Fibroblast of mammary gland (primary cell): ENCODE data around the gene TNP2.
"Not testable (repeated sequence)": the region's sequence is repeated elsewhere in the genome, so short reads cannot be mapped to it uniquely, and the experiment has no call there.

Source experiments
- DNase-seq: peaks from one replicate; pipeline ENCODE4 v3.0.0-alpha.2; 2010; ENCODE audit warnings: low read depth
- H3K4me3 ChIP-seq: 2 replicates; pipeline ENCODE4 v1.5.1; 2011; ENCODE audit warnings: low read depth, mild to moderate bottlenecking, low read length, moderate library complexity; ENCODE audit not compliant: control insufficient read depth
- TF ChIP-seq, protein P1 (sequence below): conservative IDR thresholded peaks from 2 replicates; pipeline ENCODE4 v1.5.1; 2011; ENCODE audit warnings: low read depth, low read length, inconsistent platforms; ENCODE audit not compliant: control insufficient read depth, insufficient read depth

TNP2 gene

DNA sequence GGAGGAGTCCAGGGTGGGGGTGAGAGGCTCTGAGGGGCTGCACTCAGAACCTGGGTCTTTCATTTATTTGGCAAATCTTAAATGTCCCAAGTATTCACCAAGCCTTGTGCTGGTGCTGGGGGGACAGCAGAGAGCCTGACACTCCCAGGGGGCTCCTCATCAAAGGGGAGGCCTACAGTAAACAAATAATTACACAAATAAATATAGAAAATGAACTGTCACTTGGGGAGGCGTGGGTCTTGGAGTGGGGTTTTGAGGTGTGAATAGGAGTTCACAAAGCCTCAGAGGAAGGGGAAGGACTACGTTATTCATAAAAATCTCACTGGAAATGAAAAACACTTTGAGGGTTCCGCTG lies 27.2 kb upstream of the TNP2 start:
- H3K4me3 ChIP-seq: no peak overlapping the region
- TF ChIP-seq, protein P1, sequence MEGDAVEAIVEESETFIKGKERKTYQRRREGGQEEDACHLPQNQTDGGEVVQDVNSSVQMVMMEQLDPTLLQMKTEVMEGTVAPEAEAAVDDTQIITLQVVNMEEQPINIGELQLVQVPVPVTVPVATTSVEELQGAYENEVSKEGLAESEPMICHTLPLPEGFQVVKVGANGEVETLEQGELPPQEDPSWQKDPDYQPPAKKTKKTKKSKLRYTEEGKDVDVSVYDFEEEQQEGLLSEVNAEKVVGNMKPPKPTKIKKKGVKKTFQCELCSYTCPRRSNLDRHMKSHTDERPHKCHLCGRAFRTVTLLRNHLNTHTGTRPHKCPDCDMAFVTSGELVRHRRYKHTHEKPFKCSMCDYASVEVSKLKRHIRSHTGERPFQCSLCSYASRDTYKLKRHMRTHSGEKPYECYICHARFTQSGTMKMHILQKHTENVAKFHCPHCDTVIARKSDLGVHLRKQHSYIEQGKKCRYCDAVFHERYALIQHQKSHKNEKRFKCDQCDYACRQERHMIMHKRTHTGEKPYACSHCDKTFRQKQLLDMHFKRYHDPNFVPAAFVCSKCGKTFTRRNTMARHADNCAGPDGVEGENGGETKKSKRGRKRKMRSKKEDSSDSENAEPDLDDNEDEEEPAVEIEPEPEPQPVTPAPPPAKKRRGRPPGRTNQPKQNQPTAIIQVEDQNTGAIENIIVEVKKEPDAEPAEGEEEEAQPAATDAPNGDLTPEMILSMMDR: no peak
- DNase-seq: no peak

DNA sequence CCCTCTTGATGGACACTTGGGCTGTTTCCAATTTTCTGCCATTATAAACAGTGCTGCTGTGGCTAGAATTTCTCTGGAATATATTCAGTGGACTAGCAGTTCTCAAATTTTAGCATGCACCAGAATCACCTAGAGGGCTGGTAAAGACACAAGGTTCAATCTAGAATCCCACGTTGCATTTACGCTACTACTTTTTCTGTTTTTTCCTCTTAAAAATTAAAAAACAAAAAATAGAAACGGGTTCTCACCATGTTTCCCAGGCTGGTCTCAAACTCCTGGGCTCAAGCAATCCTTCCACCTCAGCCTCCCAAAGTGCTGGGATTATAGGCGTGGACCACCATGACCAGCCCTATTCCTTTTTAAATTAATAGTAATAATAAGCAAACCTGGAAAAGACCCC lies 26.5 kb upstream of the TNP2 start:
- TF ChIP-seq, protein P1: no peak
- no peak for DNase-seq

DNA sequence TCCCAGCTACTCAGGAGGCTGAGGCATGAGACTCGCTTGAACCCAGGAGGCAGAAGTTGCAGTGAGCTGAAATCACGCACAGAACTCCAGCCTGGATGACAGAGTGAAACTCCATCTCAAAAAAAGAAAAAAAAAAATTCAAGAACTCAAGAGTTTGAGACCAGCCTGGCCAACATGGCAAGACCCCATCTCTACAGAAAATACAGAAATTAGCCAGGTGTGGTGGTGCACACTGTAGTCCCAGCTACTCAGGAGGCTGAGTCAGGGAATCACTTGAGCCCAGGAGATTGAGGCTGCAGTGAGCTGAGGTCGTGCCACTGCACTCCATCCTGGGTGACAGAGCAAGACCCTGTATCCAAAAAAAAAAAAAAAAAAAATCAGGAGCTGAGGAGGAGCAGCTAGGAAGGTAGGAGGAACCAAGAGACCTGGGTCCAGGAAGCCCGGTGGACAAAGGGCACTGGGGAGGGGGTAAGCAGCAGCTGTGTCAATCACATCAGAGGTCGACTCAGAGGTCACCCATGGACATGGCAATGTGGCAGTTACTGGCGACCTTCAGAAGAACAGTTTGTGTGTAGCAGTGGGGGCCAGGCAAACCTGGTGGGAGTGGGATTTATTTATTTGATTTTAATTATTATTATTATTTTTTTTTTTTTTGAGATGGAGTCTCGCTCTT lies 23.1 kb upstream of the TNP2 start:
- DNase-seq: no peak
- no peak overlapping the region for H3K4me3 ChIP-seq
- TF ChIP-seq, protein P1: no peak

More for the DNA sequence above, 26.5 kb upstream of the TNP2 start:
- no peak overlapping the region for H3K4me3 ChIP-seq

DNA sequence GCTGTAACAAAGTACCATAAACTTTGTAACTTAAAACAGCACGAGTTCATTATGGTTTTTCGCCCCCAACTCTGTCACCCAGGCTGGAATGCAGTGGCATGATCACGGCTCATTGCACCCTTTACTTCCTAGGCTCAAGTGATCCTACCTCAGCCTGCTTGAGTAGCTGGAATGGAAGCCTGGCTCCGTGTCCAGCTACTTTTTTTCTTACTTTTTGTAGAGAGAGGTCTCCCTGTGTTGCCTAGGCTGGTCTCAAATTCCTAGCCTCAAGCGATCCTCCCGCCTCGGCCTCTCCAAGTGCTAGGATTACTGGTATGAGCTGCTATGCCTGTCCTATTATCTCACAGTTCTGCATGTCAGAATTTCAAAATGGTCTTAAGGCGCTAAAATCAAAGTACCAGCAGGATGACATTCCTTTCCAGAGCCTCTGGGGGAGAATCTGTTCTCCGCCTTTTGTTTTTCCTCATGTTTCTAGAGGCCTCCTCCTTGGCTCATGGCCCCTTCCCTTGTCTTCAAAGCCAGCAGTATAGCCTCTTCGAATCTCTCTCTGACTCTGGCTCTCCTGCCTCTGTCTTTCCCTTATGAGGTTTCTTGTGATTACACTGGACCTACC lies 22.1 kb upstream of the TNP2 start:
- TF ChIP-seq, protein P1: no peak
- no peak for DNase-seq
- no peak overlapping the region for H3K4me3 ChIP-seq

DNA sequence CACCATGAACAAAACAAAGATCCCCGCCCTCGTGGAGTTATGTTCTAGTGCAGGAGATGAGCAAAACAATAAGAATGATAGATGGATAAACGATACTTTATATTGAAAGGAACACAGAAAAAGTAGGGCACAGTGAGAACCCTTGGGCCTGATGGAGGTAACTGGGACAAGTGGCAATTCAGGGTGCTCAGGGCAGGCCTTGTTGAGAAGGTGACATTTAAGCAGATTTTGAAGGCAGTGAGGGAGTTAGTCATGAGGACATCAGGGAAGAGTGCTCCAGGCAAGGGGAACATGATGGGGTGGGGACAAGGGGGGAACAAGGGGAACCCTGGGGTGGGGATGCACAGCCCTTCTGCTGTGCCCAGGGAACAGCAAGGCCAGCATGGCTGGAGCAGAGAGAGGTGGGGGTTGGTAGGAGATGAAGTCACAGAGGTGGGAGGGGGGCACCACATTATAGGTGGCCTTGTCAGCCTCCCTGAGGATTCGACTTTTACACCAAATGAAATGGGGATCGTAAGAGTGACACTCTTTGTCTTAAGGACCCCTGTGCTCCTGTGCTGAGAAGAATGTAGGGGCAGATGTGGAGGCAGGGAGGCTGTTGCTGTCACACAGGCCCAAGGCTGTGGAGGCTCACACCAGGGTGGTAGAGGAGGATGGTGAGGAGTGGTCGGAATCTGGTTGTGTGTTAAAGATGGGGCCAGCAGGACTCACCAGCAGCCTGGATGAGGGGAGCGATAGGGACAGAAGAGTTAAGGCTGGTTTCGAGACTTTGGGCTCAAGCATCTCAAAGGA lies 21.2 kb upstream of the TNP2 start:
- DNase-seq: no peak
- TF ChIP-seq, protein P1: no peak
- H3K4me3 ChIP-seq: no peak overlapping the region

DNA sequence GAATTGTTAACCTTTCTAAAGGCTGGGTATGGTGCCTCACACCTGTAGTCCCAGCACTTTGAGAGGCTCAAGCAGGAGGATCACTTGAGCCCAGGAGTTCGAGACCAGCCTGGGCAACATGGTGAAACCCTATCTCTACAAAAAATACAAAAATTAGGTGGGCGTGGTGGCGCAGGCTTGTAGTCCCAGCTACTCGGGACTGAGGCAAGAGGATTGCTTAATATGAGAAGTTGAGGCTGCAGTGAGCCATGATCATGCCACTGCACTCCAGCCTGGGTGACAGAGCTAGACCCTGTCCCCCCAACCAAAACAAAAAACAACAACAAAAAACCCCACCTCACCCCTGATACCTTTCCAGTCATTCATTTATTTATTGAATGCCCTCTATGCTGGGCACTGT lies 20.6 kb upstream of the TNP2 start:
- DNase-seq, H3K4me3 ChIP-seq: not testable (repeated sequence)

DNA sequence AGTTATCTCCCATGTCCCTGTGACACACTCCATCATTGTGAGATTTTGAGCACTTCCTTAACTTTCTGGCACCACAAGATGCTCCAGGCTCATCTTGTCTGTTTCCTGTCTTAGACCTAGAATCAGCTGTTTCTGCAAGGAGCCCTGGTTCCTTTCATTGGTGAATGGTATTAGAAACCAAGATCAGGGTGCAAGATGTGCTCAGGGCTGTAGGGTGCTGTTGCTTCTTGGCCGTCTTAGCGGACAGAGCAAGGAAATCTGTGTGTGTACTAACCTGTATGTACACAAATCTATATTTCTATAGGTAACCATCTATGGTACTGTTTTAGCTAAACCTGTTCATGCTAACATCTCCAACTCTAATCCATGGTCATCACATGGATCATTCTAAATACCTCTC lies 20.1 kb upstream of the TNP2 start:
- TF ChIP-seq, protein P1: no peak
- H3K4me3 ChIP-seq: no peak overlapping the region
- no peak for DNase-seq
